Measurements from ENCODE around the gene FBXW7.

The FBXW7 gene

DNA sequence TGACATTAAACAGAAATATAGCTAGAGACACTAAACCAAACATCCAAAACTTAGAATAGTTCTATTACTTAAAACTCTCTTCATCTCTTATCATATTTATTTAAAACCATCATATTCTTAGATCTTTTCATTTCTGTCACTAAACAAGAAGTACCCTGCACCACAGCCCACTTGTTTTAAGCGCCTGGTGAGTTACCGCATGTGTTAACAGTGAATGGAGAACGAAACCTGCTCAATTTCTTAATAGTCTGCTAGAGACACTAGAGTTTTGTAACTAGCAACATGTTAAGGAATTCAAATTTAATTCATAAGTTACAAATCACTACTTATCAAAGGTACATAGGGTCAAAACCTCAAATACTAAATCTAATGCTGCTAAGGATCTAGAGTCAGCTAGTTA is 111.5 kb downstream of the FBXW7 start:
- H3K4me3 ChIP-seq (ENCODE audit: low read depth, low read length): no peak overlapping the region
- no peak overlapping the region for H3K27ac ChIP-seq (ENCODE audit: extremely low read depth, low read depth, low read length)
- peaks cover 9% of the 10 kb centered on the region; the same call in 1 of the 2 replicates for H3K4me1 ChIP-seq (ENCODE audit: control insufficient read depth, insufficient read depth, low read length)
- ChIA-PET POLR2A (no interaction called here), CTCF (no interaction called here)
- TF ChIP-seq ZBTB1 (tag by site-specific recombination; IDR thresholded peaks at IDR 0.05) (no peak), ZNF2 (tag by site-specific recombination; IDR thresholded peaks at IDR 0.05) (no peak), ZNF112 (tag by site-specific recombination; IDR thresholded peaks at IDR 0.05) (no peak), FEZF1 (tag by site-specific recombination; IDR thresholded peaks at IDR 0.05) (no peak), ZIC2 (tag by site-specific recombination; IDR thresholded peaks at IDR 0.05) (no peak), ZNF174 (tag by site-specific recombination; IDR thresholded peaks at IDR 0.05) (no peak), YY1 (tag by site-specific recombination; IDR thresholded peaks at IDR 0.05) (no peak), OSR2 (tag by site-specific recombination; IDR thresholded peaks at IDR 0.05) (no peak), ZNF146 (tag by site-specific recombination; IDR thresholded peaks at IDR 0.05) (no peak), ZNF658 (tag by site-specific recombination; IDR thresholded peaks at IDR 0.05) (no peak), SP2 (tag by site-specific recombination; IDR thresholded peaks at IDR 0.05) (no peak), MYNN (tag by site-specific recombination; IDR thresholded peaks at IDR 0.05; ENCODE audit: borderline replicate concordance) (no peak), HIC1 (tag by site-specific recombination; IDR thresholded peaks at IDR 0.05) (no peak), ZNF549 (tag by site-specific recombination; IDR thresholded peaks at IDR 0.05) (no peak), ZNF48 (tag by site-specific recombination; IDR thresholded peaks at IDR 0.05) (no peak), ZNF560 (tag by site-specific recombination; IDR thresholded peaks at IDR 0.05; ENCODE audit: borderline replicate concordance) (no peak)
- TF ChIP-seq, protein P1, sequence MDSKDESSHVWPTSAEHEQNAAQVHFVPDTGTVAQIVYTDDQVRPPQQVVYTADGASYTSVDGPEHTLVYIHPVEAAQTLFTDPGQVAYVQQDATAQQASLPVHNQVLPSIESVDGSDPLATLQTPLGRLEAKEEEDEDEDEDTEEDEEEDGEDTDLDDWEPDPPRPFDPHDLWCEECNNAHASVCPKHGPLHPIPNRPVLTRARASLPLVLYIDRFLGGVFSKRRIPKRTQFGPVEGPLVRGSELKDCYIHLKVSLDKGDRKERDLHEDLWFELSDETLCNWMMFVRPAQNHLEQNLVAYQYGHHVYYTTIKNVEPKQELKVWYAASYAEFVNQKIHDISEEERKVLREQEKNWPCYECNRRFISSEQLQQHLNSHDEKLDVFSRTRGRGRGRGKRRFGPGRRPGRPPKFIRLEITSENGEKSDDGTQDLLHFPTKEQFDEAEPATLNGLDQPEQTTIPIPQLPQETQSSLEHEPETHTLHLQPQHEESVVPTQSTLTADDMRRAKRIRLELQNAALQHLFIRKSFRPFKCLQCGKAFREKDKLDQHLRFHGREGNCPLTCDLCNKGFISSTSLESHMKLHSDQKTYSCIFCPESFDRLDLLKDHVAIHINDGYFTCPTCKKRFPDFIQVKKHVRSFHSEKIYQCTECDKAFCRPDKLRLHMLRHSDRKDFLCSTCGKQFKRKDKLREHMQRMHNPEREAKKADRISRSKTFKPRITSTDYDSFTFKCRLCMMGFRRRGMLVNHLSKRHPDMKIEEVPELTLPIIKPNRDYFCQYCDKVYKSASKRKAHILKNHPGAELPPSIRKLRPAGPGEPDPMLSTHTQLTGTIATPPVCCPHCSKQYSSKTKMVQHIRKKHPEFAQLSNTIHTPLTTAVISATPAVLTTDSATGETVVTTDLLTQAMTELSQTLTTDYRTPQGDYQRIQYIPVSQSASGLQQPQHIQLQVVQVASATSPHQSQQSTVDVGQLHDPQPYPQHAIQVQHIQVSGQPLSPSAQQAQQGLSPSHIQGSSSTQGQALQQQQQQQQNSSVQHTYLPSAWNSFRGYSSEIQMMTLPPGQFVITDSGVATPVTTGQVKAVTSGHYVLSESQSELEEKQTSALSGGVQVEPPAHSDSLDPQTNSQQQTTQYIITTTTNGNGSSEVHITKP (tag by site-specific recombination; IDR thresholded peaks at IDR 0.05): no peak
- H3K36me3 ChIP-seq (ENCODE audit: control insufficient read depth in 2 of 2, insufficient read depth in 1 of 2, low read length in 2 of 2): no peaks in the 10 kb centered on the region
- no peaks in the 10 kb centered on the region for H3K9me3 ChIP-seq (ENCODE audit: control insufficient read depth, insufficient read depth, low read depth, low read length)

DNA sequence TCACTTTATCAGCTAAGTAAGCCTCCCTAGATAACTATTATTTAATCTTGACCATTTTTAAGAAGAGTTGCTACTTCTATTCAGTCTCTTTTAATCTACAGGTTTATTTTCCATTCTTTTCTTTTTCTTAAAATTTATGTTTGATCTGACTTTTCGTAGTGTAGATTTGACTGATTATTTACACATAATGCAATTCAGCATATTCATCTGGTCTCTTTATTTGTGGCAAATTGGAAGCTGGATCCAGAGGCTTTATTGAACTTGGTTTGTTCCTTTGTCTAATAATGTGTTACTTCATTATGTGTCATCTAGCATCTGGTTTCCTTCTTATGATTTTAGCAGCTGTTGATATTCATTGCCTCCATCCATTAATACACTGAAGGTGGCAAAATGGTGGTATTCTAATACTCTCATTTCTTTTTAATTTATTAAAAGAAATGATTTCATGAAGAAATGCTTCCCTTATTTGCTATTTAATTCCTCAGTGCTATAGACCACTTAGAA is 113.0 kb downstream of the FBXW7 start:
- Histone ChIP-seq H3K9me3 (ENCODE audit: control insufficient read depth, insufficient read depth, low read depth, low read length) (no peaks in the 10 kb centered on the region), H3K4me3 (ENCODE audit: low read depth, low read length) (no peak overlapping the region), H3K27ac (ENCODE audit: extremely low read depth, low read depth, low read length) (no peak overlapping the region), H3K4me1 (ENCODE audit: control insufficient read depth, insufficient read depth, low read length) (peaks cover 9% of the 10 kb centered on the region; the same call in 1 of the 2 replicates), H3K36me3 (ENCODE audit: control insufficient read depth in 2 of 2, insufficient read depth in 1 of 2, low read length in 2 of 2) (no peaks in the 10 kb centered on the region)
- CTCF ChIA-PET: interaction anchor here (0.8 kb wide), 1 partner anchor 14 kb away, joined by 3 read pairs; no protein-coding TSS in a partner anchor
- POLR2A ChIA-PET: no interaction called here
- TF ChIP-seq FEZF1 (tag by site-specific recombination; IDR thresholded peaks at IDR 0.05) (no peak), ZBTB6 (tag by site-specific recombination; IDR thresholded peaks at IDR 0.05) (no peak), CTCF (tag by site-specific recombination; IDR thresholded peaks at IDR 0.05) (no peak), ZSCAN5A (tag by site-specific recombination; IDR thresholded peaks at IDR 0.05) (no peak), ZNF202 (tag by site-specific recombination; IDR thresholded peaks at IDR 0.05; ENCODE audit: borderline replicate concordance) (no peak)
- TF ChIP-seq, protein P2, sequence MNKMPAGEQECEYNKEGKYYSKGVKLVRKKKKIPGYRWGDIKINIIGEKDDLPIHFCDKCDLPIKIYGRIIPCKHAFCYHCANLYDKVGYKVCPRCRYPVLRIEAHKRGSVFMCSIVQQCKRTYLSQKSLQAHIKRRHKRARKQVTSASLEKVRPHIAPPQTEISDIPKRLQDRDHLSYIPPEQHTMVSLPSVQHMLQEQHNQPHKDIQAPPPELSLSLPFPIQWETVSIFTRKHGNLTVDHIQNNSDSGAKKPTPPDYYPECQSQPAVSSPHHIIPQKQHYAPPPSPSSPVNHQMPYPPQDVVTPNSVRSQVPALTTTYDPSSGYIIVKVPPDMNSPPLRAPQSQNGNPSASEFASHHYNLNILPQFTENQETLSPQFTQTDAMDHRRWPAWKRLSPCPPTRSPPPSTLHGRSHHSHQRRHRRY (tag by site-specific recombination; IDR thresholded peaks at IDR 0.05): no peak
